Renal pelvis (tissue), 4 donors: ENCODE measurements around the gene CAMK2G. TPM values are rescaled to one million over a fixed set of nuclear protein-coding genes. Genes with fewer than 3 reads are reported as not detected.

ENCODE experiments used
- DNase-seq: peaks from one replicate; pipeline ENCODE4 v3.0.0-alpha.2; 2013
- polyA plus RNA-seq, 3 donors: library from polyadenylated mRNA; unstranded; fragments of 120-200 nt; gene quantifications; one replicate each; pipeline ENCODE4 v1.2.1, GENCODE V29; 2013; ENCODE audit not compliant: insufficient read length in 3 of 3

The CAMK2G gene
- polyA plus RNA-seq, 3 donors, result 21.5 to 35.9 (median 33.2) TPM

DNA sequence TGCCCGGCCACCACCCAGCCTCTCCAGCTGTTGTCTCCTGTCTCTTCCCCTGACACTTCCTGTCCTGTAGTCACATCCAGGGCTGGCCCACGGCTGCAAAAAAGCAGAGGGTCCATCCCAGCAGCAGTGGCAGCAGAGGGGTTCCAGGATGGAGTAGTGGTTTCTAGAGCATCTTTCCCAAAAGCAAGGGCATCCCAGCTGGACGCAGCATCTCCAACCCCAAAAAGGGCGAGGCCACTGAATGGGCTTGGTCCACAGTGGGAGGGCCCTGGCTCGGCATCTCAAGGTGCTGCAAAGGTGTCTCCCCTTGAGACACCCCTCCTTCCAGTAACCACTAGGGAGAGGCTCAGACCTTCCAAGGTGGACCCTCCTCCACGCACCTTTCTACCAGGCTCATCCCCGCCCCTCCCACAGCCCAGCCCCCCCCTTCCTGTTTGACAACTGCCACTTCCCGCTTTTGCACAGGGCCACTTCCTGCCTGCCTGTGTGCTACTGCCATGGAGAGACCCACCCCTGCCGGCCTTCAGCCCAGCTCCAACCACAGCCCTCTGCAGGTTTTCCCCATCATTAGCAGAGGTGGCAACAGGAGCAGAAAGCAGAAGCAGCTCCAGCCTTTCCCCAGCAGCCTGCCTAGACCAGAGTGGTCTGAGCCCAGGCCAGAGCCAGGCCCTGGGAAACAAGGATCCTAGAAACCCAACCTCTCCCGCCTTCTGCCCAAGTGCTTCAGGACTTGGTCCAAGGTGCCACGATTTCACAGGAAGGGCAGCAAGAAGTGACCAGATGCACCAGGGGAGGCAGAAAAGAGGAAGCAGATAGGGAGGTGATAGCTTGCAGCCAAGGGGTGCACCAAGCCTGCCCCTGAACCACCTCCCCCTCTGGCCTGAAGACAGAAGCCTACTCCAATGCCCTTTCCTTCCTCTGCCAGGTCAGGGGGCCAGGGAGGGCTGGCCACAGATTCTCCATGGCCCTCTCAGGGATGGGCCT, 8.6 kb downstream of the CAMK2G start:
- DNase-seq, result no peak

DNA sequence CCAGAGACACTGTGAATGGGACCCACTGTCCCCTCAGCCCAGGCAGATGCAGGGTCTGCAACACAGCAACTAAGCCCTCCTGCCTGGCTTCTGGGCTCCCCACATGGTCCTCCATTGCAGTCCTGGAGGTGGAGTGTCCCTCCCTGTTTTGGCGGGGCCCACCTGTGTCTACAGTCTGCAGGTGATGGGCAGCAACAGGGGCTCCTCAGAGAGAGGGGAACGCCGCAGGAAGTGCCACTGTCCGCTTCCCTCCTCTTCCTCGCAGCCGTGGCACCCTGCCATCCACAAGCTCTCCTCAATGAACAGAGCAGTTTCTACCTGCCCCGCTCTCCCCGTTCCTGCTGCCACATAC, 9.3 kb downstream of the CAMK2G start:
- no peak for DNase-seq

DNA sequence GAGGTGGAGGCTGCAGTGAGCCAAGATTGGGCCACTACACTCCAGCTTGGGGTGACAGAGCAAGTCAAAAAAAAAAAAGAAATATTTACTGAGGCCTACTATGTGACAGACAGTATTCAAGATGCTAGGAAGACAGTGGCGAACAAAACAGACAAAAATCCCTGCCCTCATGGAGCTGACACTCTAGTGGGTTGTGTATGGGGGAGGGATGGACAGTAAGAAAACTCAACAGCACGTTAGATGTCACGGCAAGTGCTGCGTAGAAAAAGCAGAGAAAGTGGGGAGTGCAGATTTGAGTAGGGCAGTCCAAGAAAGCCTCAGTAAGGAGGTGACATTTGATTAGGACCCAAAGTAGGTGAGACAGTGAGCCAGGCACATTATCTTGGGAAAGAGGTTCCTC, 10.1 kb downstream of the CAMK2G start:
- no peak for DNase-seq

DNA sequence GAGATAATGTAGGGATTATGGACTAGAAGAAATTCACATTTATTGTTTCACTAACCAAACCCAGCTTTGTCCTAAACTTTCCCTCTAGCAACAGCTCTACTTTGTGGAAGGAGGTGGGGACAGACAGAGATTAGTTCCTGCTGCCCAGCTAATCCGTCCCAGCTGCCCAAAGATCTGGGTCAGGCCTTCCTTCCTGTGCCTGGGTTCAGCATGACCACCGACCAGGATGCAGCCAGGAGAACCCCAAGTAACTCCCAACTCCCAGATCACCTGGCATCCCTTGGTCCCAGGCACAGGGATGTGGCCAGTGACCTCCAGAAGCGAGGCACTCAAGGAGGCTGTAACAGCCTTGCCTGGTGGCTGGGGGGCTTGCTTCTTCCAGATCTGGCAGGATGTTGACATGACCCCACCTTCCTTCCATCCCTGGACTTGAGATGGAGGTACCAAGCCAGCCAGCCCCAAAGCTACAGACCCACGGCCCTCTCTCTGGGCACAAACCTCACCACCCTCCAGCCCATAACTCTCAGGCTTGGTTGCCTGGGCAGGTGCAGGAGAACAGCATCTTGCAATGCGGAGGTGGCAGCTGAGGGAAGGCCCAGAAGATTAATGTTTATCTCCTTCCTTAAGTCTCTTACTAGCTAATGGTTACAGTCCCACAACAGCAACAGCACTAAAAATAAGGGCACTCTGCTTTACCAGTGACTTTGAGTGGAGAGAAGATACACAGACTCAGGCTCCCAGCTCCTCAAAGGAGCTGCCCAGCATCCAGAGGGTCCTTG, 11.1 kb downstream of the CAMK2G start:
- DNase-seq, result no peak

DNA sequence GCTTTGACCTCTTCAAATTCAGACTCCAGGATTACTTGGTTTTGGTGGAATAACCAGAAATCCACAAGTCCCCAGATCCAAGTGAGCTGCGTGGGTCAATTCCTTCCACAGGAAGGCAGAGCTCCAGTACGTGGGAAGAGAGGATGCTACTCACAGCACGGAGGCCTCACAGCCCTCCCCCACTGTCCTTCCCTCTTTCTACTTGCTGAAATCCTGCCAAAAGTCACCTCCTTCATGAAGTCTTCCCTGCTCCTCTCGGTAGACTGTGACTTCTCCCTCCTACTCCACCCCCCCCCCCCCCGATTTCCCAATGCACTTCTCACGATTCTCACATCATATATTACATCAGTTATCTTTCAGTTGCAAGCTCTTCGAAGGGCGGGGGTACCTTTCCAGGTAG, 12.3 kb downstream of the CAMK2G start:
- DNase-seq, result no peak

DNA sequence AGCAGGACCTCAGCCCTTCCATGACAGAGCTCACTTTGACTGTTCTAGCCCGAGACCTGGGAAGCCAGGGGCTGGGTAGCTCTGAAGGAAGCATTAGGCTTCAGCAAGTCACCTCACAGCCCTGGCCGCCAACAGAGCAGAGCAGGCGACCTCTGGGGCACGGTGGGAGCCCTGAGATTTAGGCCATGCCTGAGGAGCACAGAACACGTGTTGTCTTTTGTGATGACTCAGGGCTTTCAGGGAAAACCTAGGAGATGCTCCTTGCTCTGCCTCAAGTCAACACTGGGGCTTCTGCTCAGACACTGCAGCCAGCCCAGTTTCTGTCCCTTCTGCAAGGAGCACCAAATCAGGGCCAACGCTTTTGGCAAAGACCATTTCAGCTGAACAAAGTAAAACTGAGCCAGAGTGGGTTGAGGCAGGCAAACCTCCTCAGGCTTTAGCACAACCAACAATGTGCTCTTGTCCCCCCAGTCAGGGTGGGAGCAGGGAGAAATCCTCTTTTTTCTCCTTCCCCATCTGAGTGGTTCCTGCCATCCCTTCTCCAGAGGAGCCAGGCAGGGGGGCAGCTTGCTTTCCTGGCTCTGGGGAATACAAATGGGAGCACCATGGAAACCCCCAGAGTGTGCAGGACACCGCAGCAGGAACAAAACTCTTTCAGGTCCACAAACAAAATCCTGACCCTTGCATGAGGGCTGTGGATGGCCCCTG, 14.4 kb downstream of the CAMK2G start:
- DNase-seq, result no peak

DNA sequence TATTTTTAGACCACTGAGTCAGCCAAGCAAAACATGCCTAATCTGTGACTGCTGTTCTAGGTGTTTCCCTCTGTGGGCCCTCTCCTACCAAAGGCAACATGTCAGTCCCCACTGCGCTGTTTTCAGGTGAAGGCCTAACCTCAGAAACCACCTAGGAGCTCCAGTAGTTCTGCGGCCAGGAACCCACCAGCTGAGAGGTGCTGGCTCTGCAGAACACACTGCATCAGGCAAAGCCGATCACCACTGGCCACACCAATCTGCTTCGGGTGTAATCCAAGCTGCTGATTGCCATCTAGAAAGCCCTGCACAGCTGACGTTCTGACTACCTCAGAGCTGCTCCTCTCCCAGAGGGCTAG, 14.9 kb downstream of the CAMK2G start:
- DNase-seq, result no peak

DNA sequence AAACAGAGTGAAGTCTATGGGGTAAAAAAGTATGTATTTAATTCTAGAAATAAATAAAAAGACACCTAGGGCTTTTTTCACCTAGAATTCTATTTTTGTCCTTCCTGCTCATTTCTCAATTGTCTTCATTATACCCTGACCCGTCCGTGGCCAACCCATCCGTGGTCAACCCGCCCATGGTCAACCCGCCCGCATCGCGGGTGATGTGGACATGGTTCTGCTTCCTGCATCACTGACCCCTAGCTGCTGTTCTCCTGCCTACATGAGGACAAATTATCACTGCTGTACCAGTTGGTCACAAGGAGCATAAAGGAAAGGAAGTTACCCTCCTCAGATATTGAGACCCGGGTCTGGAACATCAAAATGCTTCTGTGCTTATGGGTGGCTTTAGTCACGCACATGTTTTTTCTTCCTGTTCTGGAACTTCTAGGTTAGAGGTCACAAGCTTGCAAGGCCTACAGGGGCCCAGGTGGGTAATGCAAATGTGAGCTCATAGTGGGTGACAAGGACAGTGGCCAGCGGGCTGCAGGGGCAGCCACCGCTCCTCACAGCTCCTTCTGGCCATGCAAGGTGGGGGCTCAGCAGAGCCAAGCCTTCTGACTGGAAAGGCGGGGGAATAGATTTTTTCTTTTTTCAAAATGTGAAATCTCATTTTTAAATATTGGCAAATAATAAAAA, 15.5 kb downstream of the CAMK2G start:
- DNase-seq, result no peak

DNA sequence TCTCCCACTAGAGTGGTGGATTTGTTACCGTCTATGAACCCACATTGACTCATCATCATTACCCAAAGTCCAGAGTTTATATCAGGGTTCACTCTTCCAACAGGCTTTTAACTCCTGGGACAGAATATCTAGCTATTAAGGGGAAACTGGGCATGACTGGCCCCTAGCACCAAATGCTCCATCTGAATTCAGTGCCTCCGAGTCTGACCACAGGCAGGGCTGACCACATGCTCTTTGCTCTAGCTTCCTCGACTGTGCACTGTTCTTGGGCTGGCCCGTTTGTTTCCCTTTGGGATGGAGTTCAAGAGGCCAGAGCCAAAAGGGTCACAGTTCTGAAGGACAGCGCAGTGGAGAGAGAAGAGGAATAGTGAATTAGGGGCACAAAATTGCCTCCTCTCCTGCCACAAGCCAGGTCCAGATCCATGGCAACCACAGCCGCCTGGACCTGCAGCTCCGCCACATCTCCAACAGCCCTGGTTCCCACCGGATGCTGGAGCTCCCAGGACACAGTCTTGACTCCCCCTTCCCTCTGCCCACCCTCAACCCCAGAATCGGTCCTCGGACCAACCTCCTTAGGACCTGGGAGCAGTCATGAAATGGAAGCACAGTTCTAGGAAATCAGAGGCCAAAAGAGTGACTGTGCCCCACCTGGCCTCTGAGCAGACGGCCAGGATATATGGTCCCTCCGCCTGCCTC, 16.2 kb downstream of the CAMK2G start:
- no peak for DNase-seq

DNA sequence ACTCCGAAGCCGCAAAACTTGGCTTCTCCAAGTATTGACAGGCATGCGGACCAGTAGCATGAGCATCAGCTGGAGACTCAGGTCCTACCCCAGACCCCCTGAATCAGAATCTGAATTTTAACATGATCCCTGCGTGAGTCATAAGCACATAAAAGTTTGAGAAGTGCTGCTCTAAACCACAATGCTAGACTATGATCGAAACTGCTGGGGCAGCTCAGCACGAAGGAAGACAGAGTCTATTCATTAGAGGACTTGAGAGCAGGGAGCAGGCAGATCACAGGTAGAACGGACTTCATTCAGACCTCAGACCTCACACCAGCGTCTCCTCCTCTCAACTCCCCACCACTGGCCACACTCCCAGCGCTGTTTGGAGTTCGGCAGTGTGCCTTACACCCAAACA, 16.9 kb downstream of the CAMK2G start:
- DNase-seq, result no peak

DNA sequence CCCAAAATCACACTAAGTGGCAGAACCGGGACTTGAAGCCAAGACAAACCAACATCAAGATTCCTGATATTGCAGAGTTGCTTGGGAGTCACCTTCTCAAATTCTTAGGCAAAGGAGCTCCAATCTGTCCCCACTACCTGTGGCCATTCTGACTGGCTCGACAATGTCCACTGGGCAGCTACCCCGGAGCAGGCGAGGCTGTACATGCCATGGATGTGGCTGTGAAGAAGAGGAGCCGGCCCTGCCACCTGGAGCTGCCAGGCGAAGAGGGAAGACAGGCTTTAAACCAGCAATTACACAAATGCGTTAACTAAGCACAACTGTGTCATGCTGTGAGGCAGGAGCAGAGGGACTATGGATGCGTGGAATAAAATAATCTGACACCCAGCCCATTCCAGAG, 18.1 kb downstream of the CAMK2G start:
- no peak for DNase-seq

DNA sequence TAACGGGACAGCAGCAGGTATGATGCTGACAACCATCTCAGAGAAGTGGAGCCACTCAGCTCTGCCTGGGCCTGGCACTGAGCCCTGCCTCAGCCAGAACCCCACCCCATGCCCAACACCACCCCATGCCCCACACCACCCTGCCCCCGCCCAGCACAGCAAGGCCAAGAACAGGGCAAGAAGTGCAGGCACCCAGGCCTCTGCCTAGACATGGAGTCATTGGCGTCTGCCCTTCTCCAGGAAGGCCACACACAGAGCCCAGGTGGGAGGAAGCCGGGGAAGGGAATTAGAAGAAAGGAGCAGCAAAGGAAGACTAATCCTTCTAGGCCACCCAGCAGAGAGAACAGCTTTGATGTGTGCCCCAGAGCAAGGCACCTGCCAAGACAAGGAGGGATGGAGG, 18.9 kb downstream of the CAMK2G start:
- no peak for DNase-seq

DNA sequence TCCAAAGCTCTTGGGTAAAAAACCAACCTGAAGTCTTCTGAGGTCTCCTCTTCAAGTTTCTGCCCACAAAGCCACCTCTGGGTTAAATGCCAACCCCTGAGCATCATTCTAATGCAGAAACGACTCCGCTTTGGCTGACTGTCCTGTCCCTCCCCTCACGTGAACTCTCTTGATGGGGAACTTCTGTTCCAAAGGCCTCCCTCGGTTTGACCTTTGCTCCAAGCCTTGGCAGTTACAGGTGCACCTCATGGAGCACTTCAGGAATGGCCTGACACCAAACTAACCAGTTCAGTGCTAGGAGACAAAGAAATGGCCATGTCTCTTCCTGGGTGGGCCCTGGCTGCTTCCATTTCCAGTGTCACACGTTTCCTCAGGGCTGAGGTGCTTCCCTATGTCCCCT, 20.0 kb downstream of the CAMK2G start:
- DNase-seq, result no peak

DNA sequence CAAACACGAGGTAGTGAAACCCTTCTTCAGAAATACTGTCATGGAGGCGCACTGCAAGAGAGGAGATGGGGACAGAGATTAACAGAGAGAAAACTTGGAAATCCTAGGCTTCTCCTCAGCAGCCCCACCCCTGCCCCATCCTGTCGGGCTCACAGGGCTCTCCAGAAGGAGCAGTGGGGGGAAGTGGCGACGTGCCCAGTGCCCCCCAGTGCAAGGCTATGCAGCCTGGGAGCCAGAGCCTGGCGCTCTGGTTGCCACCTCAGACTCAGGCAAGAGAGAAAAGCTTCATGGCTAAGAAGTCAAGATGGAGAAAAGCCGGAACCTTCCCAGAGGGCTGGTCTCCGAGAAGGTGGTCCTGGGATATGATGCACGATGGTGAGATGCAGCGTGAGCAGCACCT, 21.2 kb downstream of the CAMK2G start:
- no peak for DNase-seq

DNA sequence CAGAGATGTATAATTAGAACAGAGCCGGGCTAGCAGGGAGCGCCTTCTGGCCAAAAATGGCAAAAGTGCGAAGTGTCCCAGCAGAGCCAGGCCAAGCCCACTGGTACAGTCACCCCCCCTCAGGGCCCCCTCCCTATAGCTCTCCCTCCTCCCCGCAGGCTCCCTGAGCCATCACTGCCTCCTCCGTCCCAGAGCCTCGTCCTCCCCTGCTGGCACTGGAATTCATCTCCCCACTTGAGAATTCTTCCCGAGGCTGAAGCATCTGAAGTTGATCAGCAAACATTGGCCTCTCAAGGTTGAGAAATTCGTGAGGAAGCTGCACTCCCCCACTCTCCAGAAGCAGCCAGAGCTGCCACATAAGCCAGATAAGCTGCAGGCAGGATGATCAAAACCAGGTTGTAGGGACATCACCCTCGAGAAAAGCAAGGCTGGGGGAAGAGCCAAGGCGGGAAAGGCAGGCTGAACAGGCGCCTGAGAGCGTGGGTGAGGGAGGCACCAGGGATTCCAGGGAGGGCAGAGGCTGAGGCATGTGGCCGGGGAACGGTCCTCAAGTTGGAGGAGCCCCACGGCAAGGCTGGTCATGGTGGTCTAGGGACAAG, 23.4 kb downstream of the CAMK2G start:
- no peak for DNase-seq

DNA sequence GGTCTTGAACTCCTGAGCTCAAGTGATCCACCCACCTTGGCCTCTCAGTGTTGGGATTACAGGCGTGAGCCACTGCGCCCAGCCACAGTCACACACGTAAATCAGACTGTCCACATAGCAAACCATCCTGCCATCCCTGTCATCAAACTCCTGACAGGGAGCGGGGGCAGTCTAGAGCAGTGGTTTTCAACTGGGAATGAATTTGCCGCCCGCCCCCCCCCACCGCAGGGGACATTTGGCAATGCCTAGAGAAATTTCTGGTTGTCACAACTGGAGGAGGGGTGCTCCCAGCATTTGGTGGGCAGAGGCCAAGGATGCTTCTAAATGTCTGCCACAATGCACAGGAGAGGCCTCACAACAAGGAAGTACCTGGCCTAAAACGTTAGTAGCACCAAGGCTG, 24.1 kb downstream of the CAMK2G start:
- no peak for DNase-seq

DNA sequence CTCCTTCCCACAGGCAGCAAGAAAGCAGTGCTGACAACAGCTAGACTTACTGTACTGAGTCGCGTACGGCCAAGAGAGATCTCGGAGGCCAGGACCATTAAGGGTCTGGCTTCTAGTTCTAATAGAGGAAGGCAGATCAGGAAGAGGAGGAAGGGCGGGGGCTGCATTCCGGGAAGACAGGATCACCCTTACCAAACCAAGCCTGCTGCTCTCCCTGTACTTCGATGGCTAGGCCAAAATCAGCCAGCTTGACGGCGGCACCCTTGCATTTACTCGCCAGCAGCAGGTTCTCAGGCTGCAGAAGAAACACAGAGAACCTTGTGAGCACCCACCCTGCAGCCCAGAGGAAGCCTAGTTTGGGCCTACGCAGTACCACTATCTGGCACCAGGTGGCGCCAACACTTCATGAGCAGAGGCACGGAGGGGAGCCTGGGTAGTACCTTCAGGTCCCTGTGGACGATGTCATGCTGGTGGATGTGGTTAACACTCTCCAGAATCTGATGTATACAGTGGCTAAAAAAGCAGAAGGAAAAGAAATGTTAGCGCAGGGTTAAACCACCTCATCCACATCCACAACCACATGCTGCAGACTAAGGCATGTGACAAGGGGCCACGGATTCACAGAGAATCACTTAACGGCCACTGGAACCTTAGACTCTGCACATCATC, 25.4 kb downstream of the CAMK2G start:
- peak; percentile 63 for DNase-seq

DNA sequence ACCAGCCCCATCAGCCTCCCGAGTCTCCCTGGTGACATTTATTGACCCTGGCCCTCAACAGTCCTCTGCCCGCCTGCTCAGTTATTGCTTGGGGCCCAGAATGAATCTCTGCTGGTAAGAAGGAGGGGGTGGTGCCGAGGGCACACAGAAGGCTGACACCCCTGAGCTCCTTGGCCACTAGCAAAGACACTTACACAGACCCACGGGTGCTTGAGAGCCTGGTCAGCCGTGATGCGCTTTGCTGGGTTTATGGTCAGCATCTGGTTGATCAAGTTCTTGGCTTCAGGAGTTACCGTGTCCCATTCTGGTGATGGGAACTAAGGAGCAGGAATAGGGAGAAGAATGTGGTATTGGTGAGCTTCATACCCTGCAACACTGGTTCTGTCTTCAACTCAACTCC, 27.3 kb downstream of the CAMK2G start:
- no peak for DNase-seq

DNA sequence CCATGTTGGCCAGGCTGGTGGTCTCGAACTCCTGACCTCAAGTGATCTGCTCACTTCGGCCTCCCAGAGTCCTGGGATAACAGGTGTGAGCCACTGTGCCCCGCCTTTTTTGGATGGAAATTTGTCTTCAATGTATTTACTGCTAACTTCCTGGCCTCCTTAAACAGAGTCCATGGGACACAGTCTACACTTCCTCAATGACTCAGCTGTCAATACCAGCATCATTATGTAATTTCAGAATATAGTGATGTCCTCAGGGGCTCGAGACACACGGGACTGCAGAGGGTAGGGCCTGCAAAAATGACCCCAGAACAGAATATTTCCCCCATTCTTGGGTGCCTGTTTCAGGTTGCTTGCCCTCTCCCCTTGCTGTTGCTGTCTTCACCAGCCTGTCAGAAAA, 31.1 kb downstream of the CAMK2G start:
- DNase-seq, result no peak

DNA sequence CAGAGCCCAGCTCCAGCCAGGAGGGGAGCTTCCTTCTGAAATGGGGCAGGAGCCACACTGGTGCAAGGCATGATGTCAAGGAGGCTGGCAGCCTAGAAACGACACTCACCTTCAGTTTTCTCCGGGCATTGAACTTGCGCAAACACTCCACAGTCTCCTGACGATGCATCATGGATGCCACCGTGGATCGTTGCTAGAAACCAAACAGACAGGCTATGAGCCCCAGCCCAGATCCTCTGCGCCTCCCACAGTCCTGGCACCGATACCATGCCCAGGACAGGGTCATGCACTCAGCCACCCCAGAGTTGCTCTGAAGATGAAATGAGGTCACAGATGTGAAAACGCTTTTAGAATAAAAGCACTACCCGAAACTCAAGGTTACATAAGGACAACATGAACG, 32.0 kb downstream of the CAMK2G start:
- DNase-seq, result no peak
